LNCaP clone FGC (cell line): Measurements from ENCODE around the gene CHAF1B.
"Not testable (repeated sequence)": the region's sequence is repeated elsewhere in the genome, so short reads cannot be mapped to it uniquely, and the experiment has no call there.

ENCODE experiments used
- DNase-seq: peaks from one replicate; pipeline ENCODE4 v3.0.0-alpha.2; 2011; ENCODE audit warnings: low read depth
- H3K4me3 ChIP-seq: 2 replicates; pipeline ENCODE4 v1.5.1; 2011; ENCODE audit warnings: mild to moderate bottlenecking, low read depth, low read length, control low read depth
- TF ChIP-seq, protein P1 (sequence below): IDR thresholded peaks from 2 replicates; pipeline ENCODE4 v1.5.1; 2012; ENCODE audit warnings: mild to moderate bottlenecking; ENCODE audit not compliant: control insufficient read depth, insufficient read depth; ENCODE audit errors: extremely low read depth

CHAF1B gene

DNA sequence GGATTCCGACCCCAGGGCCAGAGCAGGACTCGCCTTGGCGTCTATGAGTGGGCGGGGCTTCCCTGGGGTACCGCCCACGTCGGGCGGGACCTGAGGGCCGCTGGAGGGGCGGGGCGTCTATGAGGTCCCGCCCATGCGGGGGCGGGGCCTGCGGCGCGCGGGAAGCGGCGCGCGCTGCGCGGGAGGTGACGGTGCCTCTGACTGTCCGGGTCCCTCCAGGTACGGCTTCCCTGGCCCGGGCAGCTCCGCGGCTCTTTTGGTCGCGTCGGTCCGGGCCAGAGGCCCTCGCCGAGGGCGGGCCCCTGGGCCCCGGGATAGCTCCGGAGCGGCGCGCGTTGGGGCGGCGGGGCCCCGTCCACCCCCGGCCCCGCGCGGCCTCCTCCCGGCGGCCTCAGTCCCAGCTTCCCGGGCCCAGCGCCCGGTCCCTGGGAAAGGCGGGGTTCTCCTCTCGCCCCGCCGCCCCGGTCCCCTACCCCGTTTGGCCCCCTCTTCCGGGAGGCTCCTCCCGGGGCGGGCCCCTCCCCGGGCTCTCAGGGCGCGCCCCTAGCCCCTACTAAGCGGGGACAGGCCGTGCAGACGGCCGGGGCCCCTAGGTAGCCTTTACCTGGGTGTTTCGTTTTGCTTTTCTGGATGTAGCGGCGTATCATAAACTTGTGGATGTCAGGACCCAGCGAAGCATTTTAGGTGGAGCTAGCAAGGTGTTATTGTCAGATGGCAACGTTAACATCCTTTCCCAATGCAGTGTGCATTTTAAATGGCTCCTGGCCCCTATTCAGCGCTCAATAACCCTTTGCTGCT, at the start of gene CHAF1B:
Gene CHAF1B (plus strand): TSS at position 160 of the 798 bp plus-strand sequence. CDS start 745 bp downstream, outside the sequence.
- peak within 1 kb of the TSS; percentile 64 for H3K4me3 ChIP-seq
- TF ChIP-seq, protein P1, sequence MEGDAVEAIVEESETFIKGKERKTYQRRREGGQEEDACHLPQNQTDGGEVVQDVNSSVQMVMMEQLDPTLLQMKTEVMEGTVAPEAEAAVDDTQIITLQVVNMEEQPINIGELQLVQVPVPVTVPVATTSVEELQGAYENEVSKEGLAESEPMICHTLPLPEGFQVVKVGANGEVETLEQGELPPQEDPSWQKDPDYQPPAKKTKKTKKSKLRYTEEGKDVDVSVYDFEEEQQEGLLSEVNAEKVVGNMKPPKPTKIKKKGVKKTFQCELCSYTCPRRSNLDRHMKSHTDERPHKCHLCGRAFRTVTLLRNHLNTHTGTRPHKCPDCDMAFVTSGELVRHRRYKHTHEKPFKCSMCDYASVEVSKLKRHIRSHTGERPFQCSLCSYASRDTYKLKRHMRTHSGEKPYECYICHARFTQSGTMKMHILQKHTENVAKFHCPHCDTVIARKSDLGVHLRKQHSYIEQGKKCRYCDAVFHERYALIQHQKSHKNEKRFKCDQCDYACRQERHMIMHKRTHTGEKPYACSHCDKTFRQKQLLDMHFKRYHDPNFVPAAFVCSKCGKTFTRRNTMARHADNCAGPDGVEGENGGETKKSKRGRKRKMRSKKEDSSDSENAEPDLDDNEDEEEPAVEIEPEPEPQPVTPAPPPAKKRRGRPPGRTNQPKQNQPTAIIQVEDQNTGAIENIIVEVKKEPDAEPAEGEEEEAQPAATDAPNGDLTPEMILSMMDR = no peak
- no peak for DNase-seq

DNA sequence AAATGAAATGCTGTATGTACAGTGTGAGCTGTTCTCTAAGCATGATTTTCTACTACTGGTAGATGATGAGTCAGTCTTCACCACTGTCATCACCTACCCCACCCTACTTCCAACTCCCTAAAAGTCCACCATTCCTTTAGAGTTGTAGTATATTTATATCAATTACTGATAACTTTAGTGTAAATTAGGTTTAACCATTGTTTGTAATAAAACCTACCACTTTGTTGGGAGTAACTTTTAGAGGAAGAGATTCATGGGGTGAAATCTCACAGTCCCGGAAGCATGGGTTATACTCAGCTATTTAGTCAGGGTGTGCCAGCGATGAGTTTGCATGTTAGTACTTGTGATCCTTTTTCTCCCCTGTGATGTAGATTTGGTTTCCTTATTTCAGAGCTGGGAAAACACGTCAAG, 48.1 kb upstream of the CHAF1B start:
- no peak overlapping the region for H3K4me3 ChIP-seq
- TF ChIP-seq, protein P1 = no peak
- no peak for DNase-seq

DNA sequence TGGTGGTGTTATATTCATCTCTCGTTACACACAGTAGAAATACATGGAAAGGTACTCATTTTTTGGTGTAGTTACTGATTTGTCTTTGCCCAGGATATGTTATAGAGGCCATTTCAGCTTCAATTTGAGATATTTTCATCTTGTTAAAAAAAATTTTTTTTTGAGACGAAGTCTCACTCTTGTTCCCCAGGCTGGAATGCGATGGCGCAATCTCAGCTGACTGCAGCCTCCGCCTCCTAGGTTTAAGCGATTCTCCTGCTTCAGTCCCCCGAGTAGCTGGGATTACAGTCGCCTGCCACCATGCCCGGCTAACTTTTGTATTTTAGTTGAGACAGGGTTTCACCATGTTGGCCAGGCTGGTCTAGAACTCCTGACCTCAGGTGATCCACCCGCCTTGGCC, 46.2 kb upstream of the CHAF1B start:
- no peak for DNase-seq
- TF ChIP-seq, protein P1 = no peak

DNA sequence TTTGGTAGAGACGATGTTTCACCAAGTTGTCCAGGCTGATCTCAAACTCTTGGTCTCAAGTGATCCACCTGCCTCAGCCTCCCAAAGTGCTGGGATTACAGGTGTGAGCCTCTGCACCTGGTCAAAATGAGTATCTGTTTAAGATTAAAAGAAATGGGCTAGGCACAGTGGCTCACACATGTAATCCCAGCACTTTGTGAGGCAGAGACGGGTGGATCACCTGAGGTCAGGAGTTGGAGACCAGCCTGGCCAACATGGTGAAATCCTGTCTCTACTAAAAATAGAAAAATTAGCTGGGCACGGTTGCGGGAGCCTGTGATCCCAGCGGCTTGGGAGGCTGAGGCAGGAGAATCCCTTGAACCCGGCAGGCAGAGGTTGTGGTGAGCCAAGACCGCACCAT, 42.6 kb upstream of the CHAF1B start:
- H3K4me3 ChIP-seq, DNase-seq: not testable (repeated sequence)

More for the DNA sequence above, 46.2 kb upstream of the CHAF1B start:
- H3K4me3 ChIP-seq = no peak overlapping the region

DNA sequence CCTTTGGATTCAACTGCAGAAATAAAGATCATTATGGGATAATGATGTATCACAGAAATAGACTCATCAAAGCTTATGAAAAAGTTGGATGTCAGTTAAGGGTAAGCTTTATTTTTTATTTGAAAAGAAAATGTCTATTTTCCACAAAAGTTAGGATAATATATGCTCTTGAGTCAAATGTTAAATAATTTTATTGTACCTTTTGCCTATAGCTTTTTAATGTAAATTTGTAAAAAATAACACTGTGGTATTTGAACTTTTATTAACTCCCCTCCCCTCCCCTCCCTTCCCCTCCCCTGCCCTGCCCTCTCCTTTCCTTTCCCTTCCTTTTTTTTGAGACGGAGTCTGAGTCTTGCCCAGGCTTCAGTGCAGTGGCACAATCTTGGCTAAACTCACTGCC, 40.3 kb upstream of the CHAF1B start:
- DNase-seq = no peak
- TF ChIP-seq, protein P1 = no peak
- H3K4me3 ChIP-seq = no peak overlapping the region

DNA sequence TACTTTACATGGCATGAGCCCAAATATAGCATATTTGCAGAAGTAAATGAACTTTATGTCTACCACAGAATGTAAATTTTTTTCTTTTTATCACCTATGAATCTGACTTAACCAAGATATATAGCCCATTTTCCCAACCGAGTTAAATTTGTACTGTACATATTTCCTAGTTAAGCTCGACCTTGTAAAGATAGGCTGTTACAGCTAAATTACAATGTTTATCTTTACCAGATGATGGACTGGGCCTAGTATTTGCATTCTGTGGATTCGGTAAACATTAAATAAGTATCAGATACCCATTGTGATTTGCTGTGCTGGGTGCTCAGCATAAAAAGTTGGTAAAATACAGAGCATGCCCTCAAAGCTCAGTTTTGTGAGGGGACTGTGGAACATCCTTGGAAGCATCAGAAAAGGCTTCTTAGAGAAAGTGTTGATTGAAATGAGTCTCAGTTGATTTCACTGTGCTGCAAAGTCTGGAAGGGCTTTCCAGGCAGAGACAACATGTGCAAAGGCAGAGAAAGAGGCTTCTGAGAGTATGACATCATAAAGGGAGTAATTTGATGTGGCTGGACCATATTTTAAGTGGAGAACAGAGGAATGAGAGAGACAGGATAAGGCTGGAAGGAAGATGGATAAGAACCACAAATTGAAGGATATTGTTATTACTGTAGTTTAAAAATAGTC, 37.8 kb upstream of the CHAF1B start:
- peak; percentile 77 for DNase-seq
- TF ChIP-seq, protein P1 = no peak
- no peak overlapping the region for H3K4me3 ChIP-seq

DNA sequence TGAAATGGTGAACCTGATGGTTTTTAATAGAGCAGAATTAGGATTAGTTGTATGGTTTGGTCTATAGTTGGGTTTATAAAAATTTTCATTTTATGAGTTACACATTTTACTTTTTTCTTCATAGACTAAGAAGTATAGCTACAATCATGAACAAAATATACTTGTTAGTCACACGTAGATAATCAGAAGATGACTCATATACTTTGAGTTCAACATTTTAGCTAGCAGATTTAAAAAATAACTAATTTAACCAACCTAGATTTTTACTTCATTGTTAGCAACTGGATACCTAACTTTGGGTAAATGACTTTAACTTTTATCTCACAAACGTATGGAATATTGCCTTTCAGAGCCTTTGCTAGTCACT, 37.2 kb upstream of the CHAF1B start:
- H3K4me3 ChIP-seq = no peak overlapping the region
- TF ChIP-seq, protein P1 = no peak
- no peak for DNase-seq
